Esophagus squamous epithelium (tissue), 5 donors: ENCODE results near the gene ACHE. TPM values are rescaled to one million over a fixed set of nuclear protein-coding genes. Genes with fewer than 3 reads are reported as not detected.

Experiments
- DNase-seq: peaks from one replicate; lab custom pipeline; 2025; lab: John Stamatoyannopoulos, UW
- H3K27ac ChIP-seq, 4 donors: fragments of 200-600 bp; sonication (generic); one replicate each; pipeline ENCODE4 v1.5.1; 2016 to 2019; ENCODE audit warnings: mild to moderate bottlenecking in 1 of 4
- H3K27me3 ChIP-seq, 4 donors: fragments of 200-600 bp; sonication (generic); 1 replicate in 3 of 4; 2 replicates in 1 of 4; pipeline versions ENCODE4 v1.5.1 to v1.6.0; 2017 to 2021; ENCODE audit warnings: antibody characterized with exemption in 1 of 4
- H3K36me3 ChIP-seq, 3 donors: fragments of 200-600 bp; sonication (generic); one replicate each; pipeline ENCODE4 v1.5.1; 2016 to 2019
- H3K4me1 ChIP-seq, 3 donors: fragments of 200-600 bp; sonication (generic); one replicate each; pipeline ENCODE4 v1.5.1; 2017 to 2019
- H3K4me3 ChIP-seq, 4 donors: fragments of 200-600 bp; sonication (generic); 1 replicate in 3 of 4; 2 replicates in 1 of 4; pipeline ENCODE4 v1.5.1; 2016 to 2019; ENCODE audit warnings: mild to moderate bottlenecking in 2 of 4, moderate library complexity in 1 of 4
- H3K9me3 ChIP-seq, 3 donors: fragments of 200-600 bp; sonication (generic); one replicate each; pipeline ENCODE4 v1.5.1; 2016 to 2019
- CTCF ChIP-seq, 6 experiments: fragments of 450-650 bp in 4 of 6; fragments of 200-600 bp in 2 of 6; sonication (generic) in 2 of 6; IDR thresholded peaks; one replicate each; pipeline ENCODE4 v1.5.1; 2016 to 2019; ENCODE audit warnings: antibody characterized with exemption in 6 of 6, mild to moderate bottlenecking in 4 of 6, moderate library complexity in 4 of 6
- POLR2A ChIP-seq, 4 donors: fragments of 450-650 bp; IDR thresholded peaks; one replicate each; pipeline ENCODE4 v1.6.1; 2017; ENCODE audit warnings: antibody characterized with exemption in 4 of 4, mild to moderate bottlenecking in 4 of 4, moderate library complexity in 3 of 4
- WGBS, 2 donors: methylation state at CpG; one replicate each; pipeline ENCODE4 v1.1.5; 2018; 5-methylcytosine and 5-hydroxymethylcytosine counted together
- intact Hi-C: fragments of 100-400 bp; cut with DNase I; formaldehyde crosslinking; loops from one replicate; pipeline ENCODE4 v1.15.0; 2022
- total RNA-seq, 4 donors: library from RNA; depleted of rRNA; stranded (reverse); fragments of >200 nt; gene quantifications; one replicate each; pipeline ENCODE4 v1.1.0, GENCODE V29; 2016
- donor health status: DM: yes; HTN: yes; CAD: no.

ACHE gene
- total RNA-seq, 4 donors from 2014 or later, result 0.22 to 1.5 (median 1.3) TPM

- no peak for TF ChIP-seq POLR2A (IDR thresholded peaks at IDR 0.05)
- TF ChIP-seq CTCF (IDR thresholded peaks at IDR 0.05), result peak in 2 of 6 experiments; percentile 11 to 22
- no peak for DNase-seq
These were observed 6.5 kb downstream of the ACHE start, which contains the start of gene UFSP1 for GRCh38 chr7:100888988-100889750. Gene UFSP1 (minus strand): TSS chr7:100889715. CDS start chr7:100889271, 444 bp downstream.

GRCh38 chr7:100888291-100888987, 7.2 kb downstream of the ACHE start:
- Histone ChIP-seq H3K27me3 (peaks cover 0 to 11% (median 0%) of the 10 kb centered on the region in 4 donors), H3K4me1 (peaks cover 31 to 53% (median 33%) of the 10 kb centered on the region in 3 donors), H3K9me3 (no peaks in the 10 kb centered on the region), H3K4me3 (peak overlapping the region; percentile 50 to 88 (median 74)), H3K27ac (peak overlapping the region; percentile 95 to 99 (median 98)), H3K36me3 (peaks cover 34 to 51% (median 49%) of the 10 kb centered on the region in 3 donors)
- no peak for DNase-seq
- TF ChIP-seq POLR2A (IDR thresholded peaks at IDR 0.05), result no peak
- no peak for TF ChIP-seq CTCF (IDR thresholded peaks at IDR 0.05)
- intact Hi-C loops, result no loop called here
- WGBS, 2 donors, result 39 to 56% methylated on average over 13 of the region's 18 CpGs

More at GRCh38 chr7:100888988-100889750, 6.5 kb downstream of the ACHE start, which contains the start of gene UFSP1:
- no peaks in the 10 kb centered on the region for H3K9me3 ChIP-seq
- intact Hi-C loops, result no loop called here
- peak within 1 kb of the TSS; percentile 50 to 88 (median 74) for H3K4me3 ChIP-seq
- H3K36me3 ChIP-seq, result peaks cover 30 to 43% (median 42%) of the 10 kb centered on the region in 3 donors
- peaks cover 31 to 54% (median 33%) of the 10 kb centered on the region in 3 donors for H3K4me1 ChIP-seq
- 0 to 3% methylated on average over 6 to 12 of the region's 73 CpGs for WGBS, 2 donors
- H3K27ac ChIP-seq, result peak within 1 kb of the TSS; percentile 95 to 99 (median 98)
- H3K27me3 ChIP-seq, result peaks cover 0 to 18% (median 0%) of the 10 kb centered on the region in 4 donors

GRCh38 chr7:100887516-100888290, 8.0 kb downstream of the ACHE start:
- TF ChIP-seq POLR2A (IDR thresholded peaks at IDR 0.05) (no peak), CTCF (IDR thresholded peaks at IDR 0.05) (no peak)
- H3K27ac ChIP-seq, result peak overlapping the region; percentile 50 to 99 (median 87)
- peaks cover 34 to 58% (median 56%) of the 10 kb centered on the region in 3 donors for H3K36me3 ChIP-seq
- no peaks in the 10 kb centered on the region for H3K9me3 ChIP-seq
- peak overlapping the region in 1 of 4 donors; percentile 76 for H3K4me3 ChIP-seq
- DNase-seq, result no peak
- intact Hi-C loops, result no loop called here
- H3K4me1 ChIP-seq, result peaks cover 31 to 53% (median 33%) of the 10 kb centered on the region in 3 donors
- WGBS, 2 donors, result 48 to 49% methylated on average over 16 to 17 of the region's 21 CpGs
- H3K27me3 ChIP-seq, result peaks cover 0 to 6% (median 0%) of the 10 kb centered on the region in 4 donors

GRCh38 chr7:100886936-100887515, 8.7 kb downstream of the ACHE start:
- Histone ChIP-seq H3K4me1 (peaks cover 31 to 53% (median 33%) of the 10 kb centered on the region in 3 donors), H3K27ac (peak overlapping the region; percentile 42 to 99 (median 63)), H3K4me3 (no peak overlapping the region), H3K36me3 (peaks cover 37 to 65% (median 63%) of the 10 kb centered on the region in 3 donors), H3K27me3 (peaks cover 0 to under 1% (median 0%) of the 10 kb centered on the region in 4 donors), H3K9me3 (no peaks in the 10 kb centered on the region)
- 75 to 79% methylated on average over 18 to 24 of the region's 25 CpGs for WGBS, 2 donors
- DNase-seq, result no peak
- intact Hi-C loops, result no loop called here
- no peak for TF ChIP-seq CTCF (IDR thresholded peaks at IDR 0.05)
- no peak for TF ChIP-seq POLR2A (IDR thresholded peaks at IDR 0.05)
